ENCODE results near the gene HARS1.

The HARS1 gene

DNA sequence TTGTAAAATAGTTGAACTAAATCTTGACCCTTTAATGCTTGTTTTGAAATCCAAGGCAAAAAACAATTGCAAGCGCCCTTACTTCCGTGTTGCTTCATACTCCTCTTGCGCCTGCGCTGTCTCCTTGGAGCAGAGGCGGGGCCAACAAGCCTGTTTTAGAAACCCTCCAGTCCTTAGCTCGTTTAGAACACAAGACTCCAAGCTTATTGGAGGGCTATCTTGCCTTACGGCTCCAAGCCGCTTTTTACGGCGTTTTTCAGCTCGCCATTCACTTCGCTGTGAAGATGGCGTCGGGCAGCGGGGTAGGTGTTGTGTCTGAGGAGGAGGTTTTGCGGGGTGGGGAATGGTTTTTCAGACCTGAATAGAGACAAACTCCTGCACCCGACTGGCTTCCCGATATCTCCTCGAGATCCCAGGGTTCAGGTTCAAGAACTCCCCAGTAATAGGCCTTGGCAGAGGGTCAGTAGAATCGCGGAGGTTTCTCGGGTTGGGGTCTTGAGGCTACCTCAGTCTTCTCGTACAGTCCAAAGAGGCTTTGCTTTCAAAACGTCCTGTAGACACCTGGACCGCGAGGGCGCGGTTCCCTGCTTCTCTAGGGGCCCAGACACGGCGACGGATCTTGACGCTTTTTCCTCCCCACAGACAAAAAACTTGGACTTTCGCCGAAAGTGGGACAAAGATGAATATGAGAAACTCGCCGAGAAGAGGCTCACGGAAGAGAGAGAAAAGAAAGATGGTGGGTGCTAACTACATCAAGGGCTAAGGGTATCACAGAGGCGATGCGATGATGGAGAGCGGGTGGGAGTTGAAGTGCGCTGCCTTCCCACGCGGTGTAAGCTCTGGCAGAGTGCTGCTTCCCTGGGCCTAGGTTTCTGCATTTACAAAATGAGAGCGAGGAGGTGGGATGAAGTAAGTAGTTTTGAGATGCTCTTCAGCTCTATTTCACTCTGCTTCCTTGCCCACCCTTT is 9.3 kb upstream of the HARS1 start, which contains the start of gene ZMAT2:
ZMAT2 (plus strand) TSS at position 271 of the 968 bp plus-strand sequence; CDS start at position 285, 14 bp downstream.
- peak within 1 kb of the TSS; percentile 72 for H3K4me3 ChIP-seq (ENCODE audit: low read length)
- TF ChIP-seq, protein P1, sequence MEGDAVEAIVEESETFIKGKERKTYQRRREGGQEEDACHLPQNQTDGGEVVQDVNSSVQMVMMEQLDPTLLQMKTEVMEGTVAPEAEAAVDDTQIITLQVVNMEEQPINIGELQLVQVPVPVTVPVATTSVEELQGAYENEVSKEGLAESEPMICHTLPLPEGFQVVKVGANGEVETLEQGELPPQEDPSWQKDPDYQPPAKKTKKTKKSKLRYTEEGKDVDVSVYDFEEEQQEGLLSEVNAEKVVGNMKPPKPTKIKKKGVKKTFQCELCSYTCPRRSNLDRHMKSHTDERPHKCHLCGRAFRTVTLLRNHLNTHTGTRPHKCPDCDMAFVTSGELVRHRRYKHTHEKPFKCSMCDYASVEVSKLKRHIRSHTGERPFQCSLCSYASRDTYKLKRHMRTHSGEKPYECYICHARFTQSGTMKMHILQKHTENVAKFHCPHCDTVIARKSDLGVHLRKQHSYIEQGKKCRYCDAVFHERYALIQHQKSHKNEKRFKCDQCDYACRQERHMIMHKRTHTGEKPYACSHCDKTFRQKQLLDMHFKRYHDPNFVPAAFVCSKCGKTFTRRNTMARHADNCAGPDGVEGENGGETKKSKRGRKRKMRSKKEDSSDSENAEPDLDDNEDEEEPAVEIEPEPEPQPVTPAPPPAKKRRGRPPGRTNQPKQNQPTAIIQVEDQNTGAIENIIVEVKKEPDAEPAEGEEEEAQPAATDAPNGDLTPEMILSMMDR (IDR thresholded peaks at IDR 0.05; ENCODE audit: insufficient read depth, low read depth, low read length, missing control alignments): no peak
- peak; percentile 99 for DNase-seq (ENCODE audit: low read depth)

DNA sequence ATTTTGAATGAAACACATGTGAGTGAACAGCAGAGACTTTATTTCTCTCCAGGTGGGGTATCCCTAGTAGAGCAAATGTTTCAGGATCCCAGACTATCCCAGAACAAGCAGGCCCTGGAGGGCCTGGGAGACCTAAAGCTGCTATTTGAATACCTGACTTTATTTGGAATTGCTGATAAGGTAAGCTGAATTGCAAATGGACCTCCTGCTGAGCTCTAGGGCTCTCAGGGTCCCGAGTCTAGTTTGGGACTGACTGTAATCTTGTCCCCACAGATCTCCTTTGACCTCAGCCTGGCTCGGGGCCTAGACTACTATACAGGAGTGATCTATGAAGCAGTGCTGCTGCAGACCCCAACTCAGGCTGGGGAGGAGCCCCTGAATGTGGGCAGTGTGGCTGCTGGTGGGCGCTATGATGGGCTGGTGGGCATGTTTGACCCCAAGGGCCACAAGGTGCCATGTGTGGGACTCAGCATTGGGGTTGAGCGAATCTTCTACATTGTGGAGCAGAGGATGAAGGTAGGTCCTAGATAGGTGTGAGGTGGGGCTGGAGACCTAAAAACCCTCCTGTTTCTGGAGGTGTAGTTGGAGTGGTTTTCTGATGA is 5.8 kb upstream of the HARS1 start:
- DNase-seq (ENCODE audit: low read depth): no peak
- TF ChIP-seq, protein P1 (IDR thresholded peaks at IDR 0.05; ENCODE audit: insufficient read depth, low read depth, low read length, missing control alignments): no peak
- no peak overlapping the region for H3K4me3 ChIP-seq (ENCODE audit: low read length)

DNA sequence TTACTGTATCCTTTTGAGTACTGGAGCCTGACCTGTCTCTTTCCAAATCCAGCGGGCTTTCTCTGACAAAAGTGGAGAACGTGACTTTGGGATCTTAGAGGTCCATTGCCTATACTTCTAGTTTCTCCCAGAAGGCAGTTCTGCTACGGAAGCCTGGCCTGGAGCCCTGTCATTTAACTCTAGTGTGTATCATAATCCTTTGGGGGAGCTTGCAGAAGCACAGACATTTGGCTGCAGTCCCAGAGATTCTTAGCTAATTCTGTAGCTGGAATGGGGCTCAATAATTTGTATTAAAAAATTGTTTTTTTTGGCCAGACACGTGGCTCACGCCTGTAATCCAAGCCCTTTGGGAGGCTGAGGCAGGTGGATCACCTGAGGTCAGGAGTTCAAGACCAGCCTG is 3.1 kb upstream of the HARS1 start:
- TF ChIP-seq, protein P1 (IDR thresholded peaks at IDR 0.05; ENCODE audit: insufficient read depth, low read depth, low read length, missing control alignments): no peak
- H3K4me3 ChIP-seq (ENCODE audit: low read length): no peak overlapping the region
- no peak for DNase-seq (ENCODE audit: low read depth)

DNA sequence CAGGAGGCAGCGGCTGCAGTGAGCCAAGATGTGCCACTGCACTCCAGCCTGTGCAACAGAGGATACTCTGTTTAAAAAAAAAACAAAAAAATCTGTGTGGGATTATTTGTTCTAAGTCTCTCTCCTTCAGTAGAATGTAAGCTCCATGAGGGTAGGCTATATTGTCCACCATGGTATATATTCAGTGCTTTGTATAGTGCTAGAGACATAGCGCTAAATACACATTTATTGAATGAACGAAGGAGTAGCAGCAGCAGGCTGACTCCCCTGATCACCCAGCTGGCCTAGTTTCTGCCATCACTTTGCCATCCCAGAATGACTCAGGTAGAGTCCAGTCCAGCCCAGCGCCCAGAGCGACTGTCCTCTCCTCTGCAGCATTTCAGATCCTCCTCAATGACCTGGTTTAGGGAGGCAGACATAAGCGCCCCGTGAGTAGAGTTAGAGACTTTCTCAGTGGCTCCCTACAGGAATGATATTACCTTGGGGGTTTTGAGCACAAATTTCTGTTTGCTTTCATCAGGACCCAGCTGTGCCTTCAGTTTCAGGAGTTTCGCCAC is 716 bp downstream of the HARS1 start:
- DNase-seq (ENCODE audit: low read depth): no peak
- H3K4me3 ChIP-seq (ENCODE audit: low read length): peak overlapping the region; percentile 85
- TF ChIP-seq, protein P1 (IDR thresholded peaks at IDR 0.05; ENCODE audit: insufficient read depth, low read depth, low read length, missing control alignments): no peak

DNA sequence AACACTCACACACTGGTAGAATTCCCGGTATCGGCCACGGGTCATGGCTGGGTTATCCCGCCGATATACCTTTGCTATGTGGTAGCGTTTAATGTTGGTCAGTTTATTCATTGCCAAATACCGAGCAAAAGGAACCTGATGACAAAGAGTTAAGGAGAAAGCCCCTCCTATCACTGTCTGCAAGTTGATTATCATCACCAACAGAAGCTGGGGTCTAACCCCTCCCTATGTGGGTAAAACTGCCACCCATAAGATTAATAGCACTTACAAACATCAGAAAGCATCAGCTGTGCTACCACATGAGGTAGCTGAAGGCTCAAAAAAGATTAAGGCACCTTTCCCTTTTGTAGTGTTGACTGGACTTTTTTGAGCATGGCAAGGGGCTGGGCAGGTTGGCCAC is 12.2 kb downstream of the HARS1 start:
- TF ChIP-seq, protein P1 (IDR thresholded peaks at IDR 0.05; ENCODE audit: insufficient read depth, low read depth, low read length, missing control alignments): no peak
- no peak for DNase-seq (ENCODE audit: low read depth)
- no peak overlapping the region for H3K4me3 ChIP-seq (ENCODE audit: low read length)

DNA sequence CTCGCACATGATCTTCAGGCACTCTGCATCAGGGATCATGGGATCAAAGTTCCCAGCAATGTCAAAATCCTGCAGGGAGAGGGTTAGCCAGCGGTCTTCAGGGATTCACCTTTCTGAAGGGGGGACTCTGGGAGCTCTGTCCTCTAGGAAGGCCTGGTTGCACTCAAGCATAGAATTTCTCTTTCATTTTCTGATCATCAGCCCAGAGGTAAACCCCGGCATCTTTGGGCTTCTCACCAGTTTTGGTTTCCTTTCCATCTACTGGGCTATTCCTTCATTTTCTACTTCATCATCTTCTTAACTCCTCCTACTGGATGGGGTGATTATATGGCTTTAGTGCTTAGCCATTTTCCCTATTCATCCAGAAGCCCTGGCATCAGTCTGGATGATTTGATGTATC is 13.2 kb downstream of the HARS1 start:
- no peak for DNase-seq (ENCODE audit: low read depth)
- H3K4me3 ChIP-seq (ENCODE audit: low read length): no peak overlapping the region
- TF ChIP-seq, protein P1 (IDR thresholded peaks at IDR 0.05; ENCODE audit: insufficient read depth, low read depth, low read length, missing control alignments): no peak

Measured in epithelial cell of esophagus (primary cell).